ENCODE measurements around the gene MYO3B.

The MYO3B gene

GRCh38 chr2:170501421-170502043 is 323.6 kb downstream of the MYO3B start:
- no peak overlapping the region for H3K4me3 ChIP-seq (ENCODE audit: low read depth, low read length)

DNA sequence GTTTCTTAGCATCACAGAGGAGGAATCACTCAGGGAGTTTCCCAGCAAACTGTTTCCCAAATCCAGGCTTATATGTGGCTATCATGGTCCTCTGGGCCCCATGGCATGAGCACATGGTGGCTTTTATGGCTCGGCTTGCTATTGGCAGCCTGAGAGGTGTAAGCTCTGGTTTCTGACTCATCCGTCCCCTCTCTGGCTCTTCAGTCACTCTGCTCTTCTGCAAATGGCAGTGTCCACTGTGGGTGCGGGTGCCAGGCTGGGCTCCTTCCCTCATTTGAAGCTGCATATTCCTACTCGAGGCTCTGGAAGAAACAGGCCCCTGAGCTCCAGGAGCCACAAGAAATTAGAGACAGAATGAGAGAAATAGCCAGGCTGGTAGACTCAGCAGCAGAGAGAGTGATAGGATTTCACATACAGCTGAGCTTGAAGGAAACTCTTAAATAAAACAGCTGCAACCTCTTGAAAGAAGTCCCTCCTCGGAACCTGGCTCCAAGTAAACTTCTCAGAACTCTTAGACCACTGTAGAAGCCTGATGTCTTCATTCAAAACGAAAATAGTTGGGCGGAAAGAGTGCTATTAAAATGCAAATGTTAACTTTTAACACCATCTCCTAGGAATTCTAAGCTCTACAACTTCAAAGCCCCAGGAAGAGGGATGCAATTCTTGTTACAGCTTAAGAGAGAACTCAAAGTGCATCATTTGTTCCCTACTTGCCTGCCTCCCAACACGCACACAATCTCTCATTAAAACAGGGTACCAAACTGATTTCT is 324.6 kb downstream of the MYO3B start:
- no peak overlapping the region for H3K4me3 ChIP-seq (ENCODE audit: low read depth, low read length)

DNA sequence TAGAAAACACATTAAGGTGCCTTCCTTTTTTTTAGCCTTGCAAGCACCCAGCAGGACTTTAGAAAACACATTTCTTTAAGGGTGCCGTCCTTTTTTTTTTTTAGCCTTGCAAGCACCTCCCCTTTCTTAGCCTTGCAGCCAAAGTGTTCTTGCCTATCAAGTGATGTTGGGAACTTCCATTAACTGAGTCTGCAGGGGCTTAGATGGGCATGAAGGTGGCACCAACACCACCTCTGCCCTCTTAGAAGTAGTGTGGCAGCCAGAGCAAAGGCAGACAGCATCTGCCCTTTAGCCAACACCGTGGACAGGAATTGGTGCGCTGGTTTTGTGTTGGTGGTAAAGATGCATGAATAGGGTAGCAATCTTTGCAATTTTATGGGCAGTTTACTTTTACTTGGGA is 325.6 kb downstream of the MYO3B start:
- H3K4me3 ChIP-seq (ENCODE audit: low read depth, low read length): no peak overlapping the region

DNA sequence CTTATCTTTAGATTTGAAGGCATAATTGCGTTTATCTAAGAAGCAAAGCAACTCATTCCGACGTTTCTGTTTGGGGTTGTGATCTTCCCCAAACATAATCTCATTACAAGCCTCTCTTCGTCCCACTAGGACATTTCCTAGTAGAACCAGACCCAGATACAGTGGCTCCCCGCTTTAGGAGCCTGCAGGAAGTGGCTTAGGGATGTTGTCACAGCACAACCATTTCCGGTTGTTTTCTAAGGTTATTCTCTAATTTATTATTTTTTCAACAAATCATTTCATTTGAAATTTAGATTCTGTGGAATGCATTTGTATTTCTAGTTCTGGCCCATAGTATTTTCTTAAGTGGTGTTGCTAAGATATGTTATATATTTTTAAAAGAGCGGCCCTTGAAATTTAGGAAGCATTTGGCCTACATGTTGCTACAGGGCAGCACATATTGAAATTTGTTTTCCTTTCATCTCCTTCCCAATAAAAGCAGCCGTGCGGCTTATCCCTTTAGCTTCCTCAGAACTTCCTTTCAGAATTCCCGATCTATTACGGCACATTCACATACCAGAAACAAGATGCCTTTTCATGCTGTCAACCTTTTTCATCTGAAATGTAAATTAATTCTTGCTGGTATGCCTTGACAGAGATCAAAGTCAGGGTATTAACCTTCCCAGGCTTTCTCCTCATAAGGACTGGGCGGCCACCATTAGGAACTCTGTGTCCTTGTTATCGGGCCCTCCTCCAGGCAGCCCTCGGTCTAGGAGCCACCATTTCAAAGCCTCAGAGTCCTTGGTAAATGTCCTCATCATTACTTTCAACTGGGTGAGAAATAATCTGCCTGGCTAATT is 326.2 kb downstream of the MYO3B start:
- H3K4me3 ChIP-seq (ENCODE audit: low read depth, low read length): no peak overlapping the region

DNA sequence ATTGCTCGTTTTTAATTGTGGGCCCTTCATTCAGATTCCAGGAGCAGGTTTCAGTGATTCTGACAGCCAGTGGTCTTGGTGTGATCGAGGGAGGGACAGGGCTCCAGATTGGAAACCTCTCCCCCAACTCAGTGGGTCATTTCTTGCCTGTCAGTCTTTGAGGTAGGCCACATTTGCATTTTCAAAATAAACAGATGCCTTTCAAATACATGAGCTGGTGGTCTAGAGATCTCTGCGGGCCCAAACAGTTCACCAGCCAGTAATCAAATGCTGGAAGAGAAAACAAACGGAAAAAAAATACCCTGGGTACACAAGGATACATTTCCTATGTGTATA is 326.8 kb downstream of the MYO3B start:
- H3K4me3 ChIP-seq (ENCODE audit: low read depth, low read length): no peak overlapping the region

- no peak overlapping the region for H3K4me3 ChIP-seq (ENCODE audit: low read depth, low read length)
Observed at GRCh38 chr2:170505631-170506275, 327.8 kb downstream of the MYO3B start.

DNA sequence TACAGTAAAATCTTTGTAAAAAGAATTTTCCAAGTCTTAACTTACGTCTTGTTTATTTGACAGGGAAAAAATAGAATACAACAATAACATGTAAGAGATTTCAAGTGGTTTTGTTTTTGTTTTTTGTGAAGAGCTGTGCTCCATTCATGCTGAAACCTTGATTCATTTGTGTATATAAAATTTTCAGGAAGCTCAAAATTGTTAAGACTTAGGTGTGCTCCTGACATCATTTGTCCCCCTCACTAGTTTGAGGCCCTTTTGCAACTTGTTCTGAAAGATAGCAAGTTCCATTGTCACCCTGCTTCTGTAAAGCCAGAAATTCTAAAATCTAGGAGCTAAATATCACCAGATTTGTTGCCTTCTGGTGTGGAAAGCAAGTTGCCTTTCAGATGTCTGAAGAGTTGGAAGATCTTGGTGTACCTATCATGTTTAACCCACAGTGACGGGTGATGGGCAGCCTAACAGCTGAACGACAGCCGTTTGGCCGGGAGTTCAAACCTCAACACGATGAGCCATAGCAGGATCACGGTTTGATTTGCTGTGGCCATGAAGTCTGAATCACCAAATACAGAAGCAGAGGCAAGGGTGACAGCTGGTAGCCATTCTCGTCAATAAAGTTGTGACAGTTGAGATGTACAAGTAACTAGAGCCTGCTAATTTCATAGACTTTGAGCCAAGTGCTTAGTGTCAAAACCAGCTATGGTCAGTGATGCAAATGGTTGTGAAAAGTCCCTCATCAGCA is 331.7 kb downstream of the MYO3B start:
- no peak overlapping the region for H3K4me3 ChIP-seq (ENCODE audit: low read depth, low read length)

DNA sequence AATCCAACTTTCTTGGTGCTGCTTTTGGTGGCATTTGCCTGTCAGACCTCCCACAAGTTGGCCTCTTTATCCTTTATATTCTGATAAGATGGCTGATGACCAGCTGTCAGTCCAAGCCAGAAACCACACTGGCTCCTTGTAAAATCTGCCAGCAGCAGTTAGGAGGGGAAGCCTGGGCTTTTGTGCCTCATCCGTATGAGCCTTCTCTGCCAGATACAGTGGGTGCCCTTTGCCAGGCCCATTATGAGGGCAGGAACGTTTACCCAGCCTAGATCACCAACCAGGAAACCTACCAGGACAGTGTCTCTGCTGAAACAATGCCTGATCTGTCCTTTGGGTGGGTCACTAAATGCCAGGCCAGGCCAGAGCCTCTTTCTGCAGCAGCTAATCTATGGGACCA is 334.3 kb downstream of the MYO3B start:
- H3K4me3 ChIP-seq (ENCODE audit: low read depth, low read length): no peak overlapping the region

- no peak overlapping the region for H3K4me3 ChIP-seq (ENCODE audit: low read depth, low read length)
Observed at GRCh38 chr2:170514140-170514539, 336.2 kb downstream of the MYO3B start.

GRCh38 chr2:170517538-170517937 is 339.6 kb downstream of the MYO3B start:
- no peak overlapping the region for H3K4me3 ChIP-seq (ENCODE audit: low read depth, low read length)

GRCh38 chr2:170518911-170519310 is 341.0 kb downstream of the MYO3B start:
- H3K4me3 ChIP-seq (ENCODE audit: low read depth, low read length): no peak overlapping the region

DNA sequence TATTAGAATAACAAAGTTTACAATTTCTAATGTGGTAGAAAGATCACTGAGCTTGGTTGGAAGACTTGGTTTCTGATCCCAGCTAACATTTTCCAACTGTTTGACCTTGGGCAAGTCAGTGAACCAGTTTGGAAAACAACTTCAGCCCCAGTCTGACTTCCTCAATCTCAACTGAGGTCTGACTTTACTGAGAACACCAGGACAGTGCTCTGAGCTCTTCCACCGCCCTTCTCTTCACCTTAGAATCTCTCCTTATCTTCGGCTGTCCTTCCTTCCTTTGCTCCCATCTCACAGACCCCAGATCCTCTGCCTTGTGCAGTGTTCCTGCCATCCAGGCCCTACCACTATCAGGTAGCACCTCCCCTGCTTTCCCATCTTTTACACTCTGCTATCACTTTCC is 343.4 kb downstream of the MYO3B start:
- H3K4me3 ChIP-seq (ENCODE audit: low read depth, low read length): no peak overlapping the region

GRCh38 chr2:170523506-170523905 is 345.6 kb downstream of the MYO3B start:
- H3K4me3 ChIP-seq (ENCODE audit: low read depth, low read length): no peak overlapping the region

DNA sequence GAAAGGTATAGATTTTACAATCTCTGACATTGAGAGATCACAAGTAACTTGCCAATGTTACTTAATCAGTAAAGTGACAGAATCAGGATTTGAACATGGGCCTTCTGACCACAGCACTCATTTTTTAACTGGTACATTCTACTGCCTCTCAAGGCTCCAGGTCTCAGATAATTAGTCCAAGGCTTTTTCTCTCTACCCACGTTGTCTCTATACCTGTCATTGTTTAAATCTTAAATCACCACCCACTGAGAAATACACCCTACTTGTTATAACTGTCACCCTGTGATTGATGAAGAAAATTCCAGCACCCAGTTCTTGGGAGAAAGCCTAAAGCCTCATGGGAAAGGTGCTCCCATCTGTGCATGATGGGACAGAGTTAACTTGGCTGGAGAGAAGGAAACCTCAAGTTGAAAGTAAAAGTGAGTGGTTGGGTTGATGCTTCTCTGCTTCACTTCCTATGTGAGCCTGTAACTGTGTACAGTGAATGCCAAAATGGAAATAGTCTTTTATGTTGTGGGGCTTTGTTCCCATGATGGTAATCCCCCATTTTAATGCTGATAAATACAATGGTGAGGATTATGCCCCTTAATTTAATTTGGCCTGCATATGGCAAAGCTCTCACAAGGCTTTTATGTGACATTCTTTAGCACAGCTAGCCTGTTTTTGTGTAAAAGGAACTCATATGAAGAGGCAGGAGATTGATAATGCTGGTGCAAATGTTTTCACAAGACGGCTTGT is 347.1 kb downstream of the MYO3B start:
- H3K4me3 ChIP-seq (ENCODE audit: low read depth, low read length): no peak overlapping the region

DNA sequence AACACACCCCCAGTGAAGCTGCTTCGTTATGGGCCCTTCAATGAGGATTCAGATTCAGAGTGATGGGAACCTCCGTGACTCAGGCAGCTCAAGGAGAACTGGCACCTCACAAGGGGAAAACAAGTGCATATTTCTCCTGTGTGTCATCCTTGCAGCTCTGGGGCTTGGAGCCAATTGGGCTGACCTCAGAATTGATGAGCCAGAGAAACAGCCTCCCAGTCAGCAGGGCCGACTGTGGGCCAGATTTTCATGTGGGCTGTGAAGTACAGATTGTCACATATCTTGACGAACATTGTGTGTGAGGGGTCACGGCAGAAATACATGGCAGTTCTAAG is 347.6 kb downstream of the MYO3B start:
- H3K4me3 ChIP-seq (ENCODE audit: low read depth, low read length): no peak overlapping the region

DNA sequence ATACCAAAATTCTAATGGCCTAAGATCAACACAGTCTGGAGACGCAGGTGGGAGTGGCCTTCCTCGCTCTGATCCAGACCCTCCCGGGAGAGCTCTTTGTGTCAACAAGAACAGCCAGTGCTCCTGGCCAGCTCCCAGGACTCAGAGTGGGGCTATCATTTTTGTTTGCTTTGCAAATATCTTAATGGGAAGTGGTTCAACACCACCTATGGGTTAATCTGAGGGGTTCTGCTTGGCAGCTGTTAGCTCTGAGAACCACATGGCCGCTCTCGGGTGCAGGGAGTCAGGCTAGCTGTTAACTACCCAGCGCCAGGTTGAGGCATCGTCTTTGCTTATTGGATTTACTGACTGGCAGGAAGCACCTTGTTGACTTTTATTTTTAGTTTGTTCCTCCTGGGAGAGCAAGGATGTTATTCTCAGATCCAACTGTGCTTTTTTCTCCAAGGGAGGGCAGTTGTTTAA is 352.4 kb downstream of the MYO3B start:
- H3K4me3 ChIP-seq (ENCODE audit: low read depth, low read length): no peak overlapping the region

- H3K4me3 ChIP-seq (ENCODE audit: low read depth, low read length): no peak overlapping the region
Observed at GRCh38 chr2:170530803-170531564, 353.0 kb downstream of the MYO3B start.

- no peak overlapping the region for H3K4me3 ChIP-seq (ENCODE audit: low read depth, low read length)
Observed at GRCh38 chr2:170531876-170532275, 353.9 kb downstream of the MYO3B start.

- H3K4me3 ChIP-seq (ENCODE audit: low read depth, low read length): no peak overlapping the region
Observed at GRCh38 chr2:170533156-170533555, 355.2 kb downstream of the MYO3B start.

Measured in iPS-11a (cell line).